ENCODE results near the gene TRAK1. TPM values are rescaled to one million over a fixed set of nuclear protein-coding genes. Genes with fewer than 3 reads are reported as not detected.

TRAK1 gene
- total and polyA plus RNA-seq, 2 of the 4 experiments (the other 2 are of a cell fraction) = 25.6 to 28.1 TPM

GRCh38 chr3:42263354-42264346 lies 172.5 kb downstream of the TRAK1 start (continued):
- no peak for TF ChIP-seq FOS (IDR thresholded peaks at IDR 0.05; ENCODE audit: low read depth, low read length)
- TF ChIP-seq SMC3 (IDR thresholded peaks at IDR 0.05; ENCODE audit: low read depth, low read length) = no peak

- H2AK5ac ChIP-seq (ENCODE audit: low read depth, low read length) = no peak overlapping the region
- no peak overlapping the region for H4K8ac ChIP-seq (ENCODE audit: low read depth in 2 of 2, low read length in 2 of 2)
- intact Hi-C loops (cut with micrococcal nuclease) = no loop called here
- no peaks in the 10 kb centered on the region; the same call in 1 of the 2 replicates for H4K20me1 ChIP-seq (ENCODE audit: insufficient read depth, low read length)
- H3K36me3 ChIP-seq (ENCODE audit: control insufficient read depth, insufficient read depth, low read length) = no peaks in the 10 kb centered on the region
- H3K14ac ChIP-seq (replicated peaks; ENCODE audit: low read depth, low read length) = no peak overlapping the region
- H3K9me3 ChIP-seq (ENCODE audit: control insufficient read depth, insufficient read depth, low read length) = peaks cover 9% of the 10 kb centered on the region; the same call in 1 of the 2 replicates
- dilution Hi-C loops (cut with HindIII; ENCODE audit: low sequenced_read_pairs, unreplicated experiment) = no loop called here
- H2AK9ac ChIP-seq (replicated peaks; ENCODE audit: low read depth, low read length, poor library complexity) = no peak overlapping the region
- H3K18ac ChIP-seq (ENCODE audit: low read depth, low read length) = no peak overlapping the region
- no peak overlapping the region for H3K4me2 ChIP-seq (ENCODE audit: low read depth, low read length)
- DNase-seq (peak; percentile 16), ATAC-seq (ENCODE audit: low read depth) (no peak)
- no peak overlapping the region for H2BK15ac ChIP-seq (ENCODE audit: low read depth, low read length)
- no peak overlapping the region for H2BK5ac ChIP-seq (ENCODE audit: low read depth, low read length, poor library complexity, severe bottlenecking)
- CTCF ChIA-PET = no interaction called here
- in situ Hi-C loops (cut with MboI; ENCODE audit: low sequenced_read_pairs) = no loop called here
- no peaks in the 10 kb centered on the region; the same call in 1 of the 2 replicates for H3K9me1 ChIP-seq (ENCODE audit: insufficient read depth, low read length)
- H3K23ac ChIP-seq (ENCODE audit: low read depth, low read length) = no peak overlapping the region
- H3K79me1 ChIP-seq (ENCODE audit: low read depth in 1 of 2, low read length in 2 of 2) = no peaks in the 10 kb centered on the region
- 14% methylated on average over 6 of the region's 37 CpGs; no CpG with 5 or more reads in 1 of the 2 experiments for WGBS, 2 experiments (ENCODE audit: extremely low coverage in 2 of 2, insufficient read length in 1 of 2)
- BruUV-seq (replicated peaks) = no TSS peak
- H3K4me1 ChIP-seq (ENCODE audit: control insufficient read depth, insufficient read depth, low read length) = no peaks in the 10 kb centered on the region; the same call in 1 of the 2 replicates
- H3K4ac ChIP-seq (ENCODE audit: low read depth, low read length) = no peak overlapping the region
- H4K5ac ChIP-seq (ENCODE audit: low read depth, low read length) = no peak overlapping the region
- H3K9ac ChIP-seq (ENCODE audit: low read depth, low read length) = no peak overlapping the region
- no peak overlapping the region for H2BK120ac ChIP-seq (ENCODE audit: low read depth, low read length)
- no peak overlapping the region for H4K91ac ChIP-seq (ENCODE audit: insufficient read depth, low read depth, low read length)
- TF ChIP-seq USF2 (IDR thresholded peaks at IDR 0.05; ENCODE audit: low read depth, low read length) (peak; percentile 12; the same call in 1 of the 2 replicates), CEBPB (IDR thresholded peaks at IDR 0.05; ENCODE audit: low read depth, low read length) (no peak)
- no peak overlapping the region for H2BK20ac ChIP-seq (ENCODE audit: low read depth, low read length)
- no peak overlapping the region for H3K27ac ChIP-seq (ENCODE audit: insufficient read depth, low read length)
- H3K27me3 ChIP-seq (ENCODE audit: control insufficient read depth, insufficient read depth, low read length) = peaks cover 50% of the 10 kb centered on the region
- H2AFZ ChIP-seq (replicated peaks; ENCODE audit: low read length, poor library complexity) = peak overlapping the region; percentile 45
- POLR2A ChIA-PET (ENCODE audit: unreplicated experiment) = interaction anchor here (0.7 kb wide), 1 partner anchor 197 kb away, joined by 3 read pairs; no protein-coding TSS in a partner anchor
- no peak overlapping the region for H3K56ac ChIP-seq (ENCODE audit: extremely low read depth, insufficient read depth, low read length)
- H3K4me3 ChIP-seq (ENCODE audit: insufficient read depth, low read depth, low read length) = no peak overlapping the region
These were observed 173.4 kb downstream of the TRAK1 start for GRCh38 chr3:42264399-42265058.
